H1 (cell line): ENCODE data around the gene GRIP2. TPM values are rescaled to one million over a fixed set of nuclear protein-coding genes. Genes with fewer than 3 reads are reported as not detected.

ENCODE experiments used
- polyA plus RNA-seq, 7 experiments: library from polyadenylated mRNA; depleted of rRNA in 3 of 7; stranded (reverse) in 5 of 7; unstranded in 2 of 7; fragments of >200 nt in 5 of 7; fragments of 200-250 nt in 2 of 7; gene quantifications; 1 replicate in 5 of 7; 2 replicates in 1 of 7; 4 replicates in 1 of 7; pipeline versions ENCODE4 v1.2.1 to v1.2.3, GENCODE V29; 2011 to 2013; ENCODE audit warnings: missing spikeins in 2 of 7, mixed read lengths in 2 of 7
- total RNA-seq: library from RNA; stranded (reverse); fragmentation: NEBNext Ultra II Directional; extraction: Animal tissue kit (Norgen Biotek cat#: 25700); gene quantifications from 2 replicates; pipeline ENCODE4 v1.2.1, GENCODE V29; 2021
- TF ChIP-seq, protein P1 (sequence below): fragments of 300-600 bp; sonication (generic); IDR thresholded peaks from 2 replicates; pipeline ENCODE4 v1.7.1; 2012; ENCODE audit warnings: low read length, moderate library complexity, mild to moderate bottlenecking, inconsistent platforms; ENCODE audit not compliant: insufficient replicate concordance

The GRIP2 gene
- total and polyA plus RNA-seq, 2 of the 8 experiments (the other 6 are each of a cell fraction or from before 2014, with no cell fraction given), result 2.5 to 6.4 TPM

DNA sequence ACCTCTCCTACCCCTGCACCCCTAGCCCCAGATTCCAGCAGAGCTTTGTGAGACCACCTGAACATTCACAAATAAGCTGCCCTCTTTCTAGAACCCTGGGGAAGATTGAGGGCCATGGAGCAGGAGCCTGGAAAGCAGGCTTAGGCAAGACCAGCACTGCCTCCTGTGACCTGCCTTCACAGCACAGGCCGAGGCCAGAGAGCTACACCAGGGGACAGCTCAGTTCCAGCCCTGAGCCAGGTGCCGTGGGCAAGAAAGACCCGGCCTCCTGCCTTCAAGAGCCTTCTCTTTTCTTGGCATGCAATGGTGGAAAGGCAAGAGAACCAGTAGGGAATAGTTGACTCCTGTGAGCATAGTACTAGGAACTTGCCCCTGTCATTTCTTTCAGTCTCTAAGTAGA is 89.6 kb downstream of the GRIP2 start (continued):
- TF ChIP-seq, protein P1, sequence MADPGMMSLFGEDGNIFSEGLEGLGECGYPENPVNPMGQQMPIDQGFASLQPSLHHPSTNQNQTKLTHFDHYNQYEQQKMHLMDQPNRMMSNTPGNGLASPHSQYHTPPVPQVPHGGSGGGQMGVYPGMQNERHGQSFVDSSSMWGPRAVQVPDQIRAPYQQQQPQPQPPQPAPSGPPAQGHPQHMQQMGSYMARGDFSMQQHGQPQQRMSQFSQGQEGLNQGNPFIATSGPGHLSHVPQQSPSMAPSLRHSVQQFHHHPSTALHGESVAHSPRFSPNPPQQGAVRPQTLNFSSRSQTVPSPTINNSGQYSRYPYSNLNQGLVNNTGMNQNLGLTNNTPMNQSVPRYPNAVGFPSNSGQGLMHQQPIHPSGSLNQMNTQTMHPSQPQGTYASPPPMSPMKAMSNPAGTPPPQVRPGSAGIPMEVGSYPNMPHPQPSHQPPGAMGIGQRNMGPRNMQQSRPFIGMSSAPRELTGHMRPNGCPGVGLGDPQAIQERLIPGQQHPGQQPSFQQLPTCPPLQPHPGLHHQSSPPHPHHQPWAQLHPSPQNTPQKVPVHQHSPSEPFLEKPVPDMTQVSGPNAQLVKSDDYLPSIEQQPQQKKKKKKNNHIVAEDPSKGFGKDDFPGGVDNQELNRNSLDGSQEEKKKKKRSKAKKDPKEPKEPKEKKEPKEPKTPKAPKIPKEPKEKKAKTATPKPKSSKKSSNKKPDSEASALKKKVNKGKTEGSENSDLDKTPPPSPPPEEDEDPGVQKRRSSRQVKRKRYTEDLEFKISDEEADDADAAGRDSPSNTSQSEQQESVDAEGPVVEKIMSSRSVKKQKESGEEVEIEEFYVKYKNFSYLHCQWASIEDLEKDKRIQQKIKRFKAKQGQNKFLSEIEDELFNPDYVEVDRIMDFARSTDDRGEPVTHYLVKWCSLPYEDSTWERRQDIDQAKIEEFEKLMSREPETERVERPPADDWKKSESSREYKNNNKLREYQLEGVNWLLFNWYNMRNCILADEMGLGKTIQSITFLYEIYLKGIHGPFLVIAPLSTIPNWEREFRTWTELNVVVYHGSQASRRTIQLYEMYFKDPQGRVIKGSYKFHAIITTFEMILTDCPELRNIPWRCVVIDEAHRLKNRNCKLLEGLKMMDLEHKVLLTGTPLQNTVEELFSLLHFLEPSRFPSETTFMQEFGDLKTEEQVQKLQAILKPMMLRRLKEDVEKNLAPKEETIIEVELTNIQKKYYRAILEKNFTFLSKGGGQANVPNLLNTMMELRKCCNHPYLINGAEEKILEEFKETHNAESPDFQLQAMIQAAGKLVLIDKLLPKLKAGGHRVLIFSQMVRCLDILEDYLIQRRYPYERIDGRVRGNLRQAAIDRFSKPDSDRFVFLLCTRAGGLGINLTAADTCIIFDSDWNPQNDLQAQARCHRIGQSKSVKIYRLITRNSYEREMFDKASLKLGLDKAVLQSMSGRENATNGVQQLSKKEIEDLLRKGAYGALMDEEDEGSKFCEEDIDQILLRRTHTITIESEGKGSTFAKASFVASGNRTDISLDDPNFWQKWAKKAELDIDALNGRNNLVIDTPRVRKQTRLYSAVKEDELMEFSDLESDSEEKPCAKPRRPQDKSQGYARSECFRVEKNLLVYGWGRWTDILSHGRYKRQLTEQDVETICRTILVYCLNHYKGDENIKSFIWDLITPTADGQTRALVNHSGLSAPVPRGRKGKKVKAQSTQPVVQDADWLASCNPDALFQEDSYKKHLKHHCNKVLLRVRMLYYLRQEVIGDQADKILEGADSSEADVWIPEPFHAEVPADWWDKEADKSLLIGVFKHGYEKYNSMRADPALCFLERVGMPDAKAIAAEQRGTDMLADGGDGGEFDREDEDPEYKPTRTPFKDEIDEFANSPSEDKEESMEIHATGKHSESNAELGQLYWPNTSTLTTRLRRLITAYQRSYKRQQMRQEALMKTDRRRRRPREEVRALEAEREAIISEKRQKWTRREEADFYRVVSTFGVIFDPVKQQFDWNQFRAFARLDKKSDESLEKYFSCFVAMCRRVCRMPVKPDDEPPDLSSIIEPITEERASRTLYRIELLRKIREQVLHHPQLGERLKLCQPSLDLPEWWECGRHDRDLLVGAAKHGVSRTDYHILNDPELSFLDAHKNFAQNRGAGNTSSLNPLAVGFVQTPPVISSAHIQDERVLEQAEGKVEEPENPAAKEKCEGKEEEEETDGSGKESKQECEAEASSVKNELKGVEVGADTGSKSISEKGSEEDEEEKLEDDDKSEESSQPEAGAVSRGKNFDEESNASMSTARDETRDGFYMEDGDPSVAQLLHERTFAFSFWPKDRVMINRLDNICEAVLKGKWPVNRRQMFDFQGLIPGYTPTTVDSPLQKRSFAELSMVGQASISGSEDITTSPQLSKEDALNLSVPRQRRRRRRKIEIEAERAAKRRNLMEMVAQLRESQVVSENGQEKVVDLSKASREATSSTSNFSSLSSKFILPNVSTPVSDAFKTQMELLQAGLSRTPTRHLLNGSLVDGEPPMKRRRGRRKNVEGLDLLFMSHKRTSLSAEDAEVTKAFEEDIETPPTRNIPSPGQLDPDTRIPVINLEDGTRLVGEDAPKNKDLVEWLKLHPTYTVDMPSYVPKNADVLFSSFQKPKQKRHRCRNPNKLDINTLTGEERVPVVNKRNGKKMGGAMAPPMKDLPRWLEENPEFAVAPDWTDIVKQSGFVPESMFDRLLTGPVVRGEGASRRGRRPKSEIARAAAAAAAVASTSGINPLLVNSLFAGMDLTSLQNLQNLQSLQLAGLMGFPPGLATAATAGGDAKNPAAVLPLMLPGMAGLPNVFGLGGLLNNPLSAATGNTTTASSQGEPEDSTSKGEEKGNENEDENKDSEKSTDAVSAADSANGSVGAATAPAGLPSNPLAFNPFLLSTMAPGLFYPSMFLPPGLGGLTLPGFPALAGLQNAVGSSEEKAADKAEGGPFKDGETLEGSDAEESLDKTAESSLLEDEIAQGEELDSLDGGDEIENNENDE, result no peak
